Kidney tubule cell (primary cell): ENCODE data around the gene GGCX.
"Not testable (repeated sequence)": the region's sequence is repeated elsewhere in the genome, so short reads cannot be mapped to it uniquely, and the experiment has no call there.

Experiments used
- DNase-seq: peaks from one replicate; pipeline ENCODE4 v3.0.0-alpha.2; 2018; ENCODE audit warnings: low spot score

The GGCX gene

GRCh38 chr2:85561280-85562212, at the start of gene GGCX:
Gene GGCX, minus strand, starts transcription at chr2:85561493. Its CDS starts 65 bp downstream, at chr2:85561428.
- peak; percentile 95 for DNase-seq

- DNase-seq, result peak; percentile 41
Measured at GRCh38 chr2:85607268-85608215, 46.2 kb upstream of the GGCX start.

GRCh38 chr2:85606116-85606455, 44.8 kb upstream of the GGCX start:
- DNase-seq, result no peak

GRCh38 chr2:85605406-85606115, 44.3 kb upstream of the GGCX start:
- no peak for DNase-seq

- no peak for DNase-seq
Measured at GRCh38 chr2:85604568-85605339, 43.5 kb upstream of the GGCX start.

GRCh38 chr2:85604133-85604444, 42.8 kb upstream of the GGCX start:
- not testable (repeated sequence) for DNase-seq

GRCh38 chr2:85602476-85603234, 41.4 kb upstream of the GGCX start, which contains the start of gene TMEM150A:
Gene TMEM150A, minus strand, starts transcription at chr2:85602698. Its CDS starts 750 bp downstream, at chr2:85601948.
- DNase-seq, result peak; percentile 93

GRCh38 chr2:85601771-85602475, 40.6 kb upstream of the GGCX start:
- peak; percentile 59 for DNase-seq

GRCh38 chr2:85600951-85601770, 39.9 kb upstream of the GGCX start:
- DNase-seq, result no peak

GRCh38 chr2:85600235-85600575, 38.9 kb upstream of the GGCX start:
- no peak for DNase-seq

- no peak for DNase-seq
Measured at GRCh38 chr2:85599468-85600234, 38.4 kb upstream of the GGCX start.

- DNase-seq, result no peak
Measured at GRCh38 chr2:85598594-85599340, 37.5 kb upstream of the GGCX start.

GRCh38 chr2:85597241-85597640, 35.9 kb upstream of the GGCX start:
- DNase-seq, result no peak

- no peak for DNase-seq
Measured at GRCh38 chr2:85596486-85597143, 35.3 kb upstream of the GGCX start.

GRCh38 chr2:85596026-85596333, 34.7 kb upstream of the GGCX start:
- DNase-seq, result peak; percentile 23

GRCh38 chr2:85595301-85596025, 34.2 kb upstream of the GGCX start, which contains the start of gene RNF181:
Gene RNF181, plus strand, starts transcription at chr2:85595745. Its CDS starts 19 bp downstream, at chr2:85595764.
- peak; percentile 99 for DNase-seq
